Stimulated activated CD4-positive, alpha-beta T cell treated with anti-CD3 and anti-CD28 coated beads, Interleukin-4, amount 100 ng/mL, for 24 hours (primary cell): ENCODE results near the gene EIF5AL1.

ENCODE experiments used
- DNase-seq: peaks from one replicate; pipeline ENCODE4 v3.0.0-alpha.2; 2020

EIF5AL1 gene

GRCh38 chr10:79561257-79561656 is 48.9 kb downstream of the EIF5AL1 start:
- DNase-seq: no peak

- peak; percentile 69 for DNase-seq
Measured at GRCh38 chr10:79562135-79562756, 49.9 kb downstream of the EIF5AL1 start.

GRCh38 chr10:79563426-79563825 is 51.1 kb downstream of the EIF5AL1 start:
- no peak for DNase-seq
